GM18498 (cell line): Measurements from ENCODE around the gene PDGFA.

Source experiments
- ATAC-seq: cut with Tn5 transposase; IDR thresholded peaks from one replicate; pipeline ENCODE4 v1.9.1; 2021; ENCODE audit warnings: mild to moderate bottlenecking, moderate library complexity; ENCODE audit not compliant: unreplicated experiment

The PDGFA gene

GRCh38 chr7:505171-505570, 14.5 kb downstream of the PDGFA start:
- ATAC-seq, result no peak

DNA sequence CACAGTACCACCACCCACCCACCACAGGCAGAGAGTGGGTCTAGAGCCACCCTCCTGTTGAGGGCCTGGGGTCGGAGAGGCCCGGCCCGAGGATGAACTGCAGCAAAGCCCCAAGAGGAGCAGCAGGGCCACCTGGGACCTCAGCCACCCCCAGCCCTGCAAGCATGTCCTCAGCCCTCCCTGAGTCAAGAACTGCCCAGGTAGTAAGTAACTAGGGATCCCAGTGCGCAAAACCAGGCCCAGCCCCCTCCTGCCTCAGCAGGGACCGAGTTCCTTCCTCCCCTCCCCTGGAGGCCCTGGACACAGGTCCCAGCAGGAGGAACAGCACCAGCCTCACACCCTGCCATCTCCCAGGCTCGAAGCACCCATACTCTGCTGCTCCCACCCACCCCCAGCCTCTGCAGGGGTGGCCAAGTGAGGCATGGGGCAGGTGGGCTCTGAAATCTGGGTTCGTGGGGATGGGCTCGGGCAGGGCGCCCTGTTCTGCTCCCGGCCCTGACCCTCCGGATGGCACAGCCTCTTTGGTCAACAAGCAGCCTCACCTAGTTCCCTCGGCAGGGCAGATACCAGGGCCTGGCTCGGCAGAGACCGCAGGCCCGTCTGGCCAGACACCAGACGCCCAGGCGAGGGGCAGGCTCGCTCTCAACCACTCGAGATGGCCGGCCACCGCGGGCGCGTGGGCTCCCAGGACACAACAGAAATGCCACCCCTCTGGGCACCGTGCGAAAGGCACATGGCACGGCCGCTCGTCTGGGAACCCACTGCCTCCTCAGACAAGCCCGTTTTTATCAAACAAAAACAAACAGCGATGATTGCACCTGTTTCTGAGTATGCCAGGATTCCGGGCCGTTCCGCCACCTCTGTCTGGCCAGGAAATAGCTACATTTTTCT, 15.2 kb downstream of the PDGFA start:
- ATAC-seq, result no peak

- no peak for ATAC-seq
These were observed 16.0 kb downstream of the PDGFA start for GRCh38 chr7:503575-504111.

GRCh38 chr7:502296-502695, 17.4 kb downstream of the PDGFA start:
- no peak for ATAC-seq

DNA sequence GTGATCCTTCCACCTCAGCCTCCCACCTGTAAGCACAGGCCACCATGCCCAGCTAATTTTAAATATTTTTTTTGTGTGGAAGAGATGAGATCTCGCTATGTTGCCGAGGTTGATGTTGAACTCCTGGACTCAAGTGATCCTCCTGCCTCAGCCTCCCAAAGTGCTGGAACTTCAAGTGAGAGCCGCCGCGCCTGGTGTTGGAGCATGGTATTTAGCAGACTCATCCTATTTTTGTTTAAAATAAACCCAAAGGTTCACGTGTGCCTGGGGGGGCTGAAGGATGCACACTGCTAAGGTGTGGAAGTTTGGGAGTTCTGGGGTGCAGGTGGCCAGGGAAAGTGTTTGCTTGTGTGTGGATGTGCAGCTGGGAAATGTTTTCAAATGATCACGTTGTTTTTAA, 18.1 kb downstream of the PDGFA start:
- ATAC-seq, result no peak

- ATAC-seq, result no peak
These were observed 18.9 kb downstream of the PDGFA start for GRCh38 chr7:500521-501420.

DNA sequence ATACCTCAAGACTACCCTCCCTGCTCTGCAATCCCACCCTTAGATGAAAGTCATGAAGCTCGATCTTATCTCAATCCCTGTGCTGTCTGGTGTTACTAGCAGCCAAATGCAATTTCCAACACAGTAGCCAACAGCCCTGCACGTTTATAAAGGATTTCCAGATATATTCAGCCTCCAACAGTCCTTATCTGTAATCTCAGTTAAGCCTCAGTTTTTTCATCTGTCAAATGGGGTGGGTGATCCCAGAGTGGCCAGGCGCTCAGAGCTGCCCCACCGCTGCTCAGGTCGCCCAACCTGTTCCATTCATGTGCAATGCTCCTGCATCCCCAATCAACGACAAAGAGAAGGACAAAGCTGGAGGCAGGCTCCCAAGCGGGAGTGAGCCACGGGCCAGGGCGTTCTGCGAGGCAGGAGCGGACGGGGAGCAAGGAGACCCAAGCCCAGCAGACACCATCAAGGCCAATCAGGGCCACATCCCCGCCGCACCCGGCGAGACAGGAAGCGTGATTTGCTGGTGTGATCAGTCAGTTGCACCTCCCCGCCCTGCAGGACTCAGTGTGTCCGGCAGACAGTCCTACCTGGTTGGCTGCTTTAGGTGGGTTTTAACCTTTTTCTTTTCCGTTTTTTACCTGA, 19.7 kb downstream of the PDGFA start:
- no peak for ATAC-seq

DNA sequence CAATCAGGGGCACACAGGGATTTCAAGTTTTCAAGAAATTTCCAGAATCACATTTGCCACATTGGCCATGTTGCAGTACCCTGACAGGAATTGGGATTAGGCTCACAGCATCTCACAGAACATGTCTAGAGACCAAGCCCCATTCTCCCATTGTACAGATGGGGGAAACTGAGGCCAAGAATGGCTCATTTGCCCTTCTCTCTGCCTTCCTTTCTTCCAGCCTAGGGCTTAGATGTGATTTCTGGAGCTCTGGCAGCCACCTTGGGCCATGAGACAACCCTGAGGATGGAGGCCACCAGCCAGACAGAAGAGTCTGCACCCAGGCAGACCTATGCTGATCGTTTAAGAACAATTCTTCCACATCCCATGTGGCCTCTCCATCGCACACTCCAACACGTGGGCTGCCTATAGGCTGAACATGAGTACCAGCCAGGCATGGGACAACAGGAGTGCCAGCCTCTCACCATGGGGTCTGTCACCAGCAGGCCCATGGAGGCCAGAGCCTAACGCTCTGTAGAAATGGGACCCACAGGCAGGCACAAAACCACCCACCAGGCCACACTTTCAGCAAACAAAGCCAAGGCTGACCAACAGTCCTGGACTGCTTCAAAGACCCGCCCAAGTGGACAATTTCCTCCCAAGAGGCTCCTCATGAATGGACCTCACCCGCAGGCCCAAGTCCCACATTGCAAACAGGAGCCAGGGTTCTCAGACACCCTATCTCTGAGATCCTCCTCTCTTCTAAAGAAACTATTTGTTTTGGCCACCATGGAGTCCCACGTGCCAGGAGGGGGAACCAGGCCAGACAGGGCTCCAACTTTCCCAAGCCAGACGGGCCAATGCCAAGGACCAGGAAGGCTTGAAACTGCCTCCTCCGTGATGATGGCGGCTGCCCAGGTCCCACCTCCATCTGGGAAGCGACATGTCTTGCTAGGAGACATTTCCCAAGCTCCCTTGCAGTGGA, 20.7 kb downstream of the PDGFA start:
- no peak for ATAC-seq

- ATAC-seq, result no peak
These were observed 21.5 kb downstream of the PDGFA start for GRCh38 chr7:497946-498655.

DNA sequence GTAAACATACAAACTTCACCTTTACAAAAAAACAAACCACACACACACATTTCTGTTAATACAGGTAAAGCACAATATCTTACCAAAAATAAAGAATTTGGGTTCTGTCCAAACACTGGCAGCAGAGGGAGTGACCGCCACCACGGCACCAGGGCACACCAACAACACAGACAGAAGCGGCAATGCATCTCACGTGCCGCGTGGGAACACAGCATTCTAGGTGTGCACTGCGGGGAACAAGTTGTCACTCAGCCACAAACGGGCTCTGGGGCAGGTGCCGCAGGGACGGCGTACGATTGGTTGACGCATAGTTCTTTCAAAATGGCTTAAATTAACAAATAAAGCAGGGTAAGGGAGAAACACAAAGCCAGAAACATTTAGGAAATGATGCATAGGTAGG, 22.3 kb downstream of the PDGFA start:
- ATAC-seq, result no peak

- no peak for ATAC-seq
These were observed 22.9 kb downstream of the PDGFA start for GRCh38 chr7:496528-497295.

- no peak for ATAC-seq
These were observed 23.8 kb downstream of the PDGFA start for GRCh38 chr7:495761-496321.

DNA sequence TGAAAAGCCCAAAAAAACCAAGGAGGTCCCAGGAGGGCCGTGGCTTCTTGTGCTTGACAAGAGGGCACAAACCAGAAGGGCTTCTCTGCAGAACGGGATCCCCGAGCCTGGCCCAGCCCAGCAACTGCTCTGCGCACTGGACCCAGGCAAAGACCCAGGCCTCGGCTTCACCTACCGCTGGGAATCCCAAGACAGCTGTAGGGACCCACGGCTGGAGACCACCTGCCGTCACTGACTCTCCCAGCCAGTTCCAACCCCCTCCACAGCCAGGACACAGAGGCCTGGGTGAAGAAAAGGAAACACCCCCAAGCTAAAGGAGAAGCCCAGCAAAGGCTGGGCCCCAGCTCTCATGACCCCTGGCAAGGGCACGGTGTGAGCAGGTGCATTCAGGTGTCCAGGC, 24.3 kb downstream of the PDGFA start:
- ATAC-seq, result no peak

DNA sequence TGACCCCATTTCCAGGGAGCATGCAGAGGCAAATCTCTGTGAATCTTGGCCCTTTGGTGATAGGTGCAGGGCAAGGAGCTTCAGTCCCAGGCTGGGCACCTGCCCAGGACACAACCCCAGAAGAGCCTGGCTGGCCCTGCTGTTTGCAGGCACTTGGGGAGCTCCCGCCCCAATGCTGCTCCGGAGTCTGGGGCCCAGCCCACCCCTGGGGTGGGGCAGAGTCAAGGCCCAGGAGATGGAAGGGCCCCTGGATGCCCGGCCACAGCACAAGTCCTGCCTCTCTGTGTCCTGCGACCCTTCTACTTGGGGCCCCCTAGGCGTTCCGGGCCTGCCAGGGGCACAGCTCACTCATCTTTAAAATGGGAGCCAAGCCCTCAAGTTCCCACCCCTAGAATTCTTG, 24.7 kb downstream of the PDGFA start:
- no peak for ATAC-seq

GRCh38 chr7:494259-494687, 25.4 kb downstream of the PDGFA start:
- ATAC-seq, result no peak

DNA sequence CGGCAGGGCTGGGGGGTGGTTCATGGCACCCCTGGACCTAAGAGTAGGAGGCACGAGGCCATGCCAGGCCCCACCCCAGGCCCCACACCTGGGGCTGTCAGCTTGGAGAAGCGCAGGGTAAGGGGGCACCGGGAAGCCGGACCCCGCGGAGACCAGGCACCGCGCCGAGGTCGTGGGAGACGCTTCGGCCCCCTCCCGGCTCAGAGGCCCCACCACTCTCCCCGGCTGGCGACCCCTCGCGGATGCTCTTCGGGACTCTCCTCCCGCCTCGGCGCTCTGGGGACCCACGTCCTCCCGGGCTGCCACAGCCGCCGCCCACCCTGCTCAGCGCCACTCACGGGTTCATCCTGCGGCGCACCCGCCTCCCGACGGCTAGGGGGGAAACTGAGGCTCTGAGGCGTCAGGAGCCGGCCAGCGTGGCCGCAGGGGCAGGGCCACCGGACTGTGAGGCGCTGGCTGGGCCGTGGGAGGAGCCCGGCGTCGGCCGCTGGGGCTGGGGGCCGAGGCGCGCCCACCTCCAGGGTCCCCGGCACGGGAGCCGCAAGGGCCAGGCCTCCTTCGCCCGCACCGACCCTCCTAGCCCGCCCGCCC, 25.9 kb downstream of the PDGFA start:
- ATAC-seq, result no peak

- no peak for ATAC-seq
These were observed 27.0 kb downstream of the PDGFA start for GRCh38 chr7:492714-493065.
